Neural progenitor cell (in vitro differentiated cells): Measurements from ENCODE around the gene PPFIA2. TPM values are rescaled to one million over a fixed set of nuclear protein-coding genes. Genes with fewer than 3 reads are reported as not detected.
"Not testable (repeated sequence)": the region's sequence is repeated elsewhere in the genome, so short reads cannot be mapped to it uniquely, and the experiment has no call there.

Source experiments
- DNase-seq: peaks from one replicate; pipeline ENCODE4 v3.0.0-alpha.2; 2016; ENCODE audit warnings: low spot score
- H2AFZ ChIP-seq: fragments of 200-600 bp; sonication (generic); replicated peaks from 2 replicates; pipeline ENCODE4 v1.6.1; 2016; ENCODE audit warnings: antibody characterized with exemption
- H3F3A ChIP-seq: fragments of 200-600 bp; sonication (generic); 2 replicates; pipeline ENCODE4 v1.6.1; 2016; ENCODE audit warnings: antibody characterized with exemption, low read depth
- H3K27ac ChIP-seq: fragments of 200-600 bp; sonication (generic); 2 replicates; pipeline ENCODE4 v1.5.1; 2016; ENCODE audit warnings: mild to moderate bottlenecking
- H3K27me3 ChIP-seq: fragments of 200-600 bp; sonication (generic); 2 replicates; pipeline ENCODE4 v1.6.1; 2016; ENCODE audit warnings: mild to moderate bottlenecking, moderate library complexity
- H3K36me3 ChIP-seq: fragments of 200-600 bp; sonication (generic); 2 replicates; pipeline ENCODE4 v1.5.1; 2016
- H3K4me1 ChIP-seq: fragments of 200-600 bp; sonication (generic); 2 replicates; pipeline ENCODE4 v1.6.1; 2016; ENCODE audit warnings: mixed run types
- H3K4me2 ChIP-seq: fragments of 200-600 bp; sonication (generic); 2 replicates; pipeline ENCODE4 v1.6.1; 2016
- H3K4me3 ChIP-seq: fragments of 200-600 bp; sonication (generic); 2 replicates; pipeline ENCODE4 v1.5.1; 2016
- H3K79me2 ChIP-seq: fragments of 200-600 bp; sonication (generic); 2 replicates; pipeline ENCODE4 v1.6.1; 2016; ENCODE audit warnings: low read depth
- H3K9ac ChIP-seq: fragments of 200-600 bp; sonication (generic); 2 replicates; pipeline ENCODE4 v1.6.1; 2016
- H3K9me3 ChIP-seq: fragments of 200-600 bp; sonication (generic); 2 replicates; pipeline ENCODE4 v1.5.1; 2016; ENCODE audit warnings: low read depth
- H4K20me1 ChIP-seq: fragments of 200-600 bp; sonication (generic); 2 replicates; pipeline ENCODE4 v1.6.1; 2016; ENCODE audit warnings: low read depth
- H3K27ac Mint-ChIP-seq: 3 replicates; pipeline ENCODE4 v1.8.0; 2021; ENCODE audit warnings: mixed read lengths
- H3K27me3 Mint-ChIP-seq: 2 replicates; pipeline ENCODE4 v1.8.0; 2022; ENCODE audit warnings: low read depth, mild to moderate bottlenecking, inconsistent platforms, moderate library complexity, mixed read lengths; ENCODE audit not compliant: insufficient read depth
- H3K36me3 Mint-ChIP-seq: 3 replicates; pipeline ENCODE4 v1.8.0; 2021; ENCODE audit warnings: mixed read lengths
- H3K4me1 Mint-ChIP-seq: 3 replicates; pipeline ENCODE4 v1.8.0; 2021; ENCODE audit warnings: mixed read lengths
- H3K4me3 Mint-ChIP-seq: 3 replicates; pipeline ENCODE4 v1.8.0; 2021; ENCODE audit warnings: mild to moderate bottlenecking, moderate library complexity, mixed read lengths
- H3K9me3 Mint-ChIP-seq: 3 replicates; pipeline ENCODE4 v1.8.0; 2020; ENCODE audit warnings: mixed read lengths
- EZH2 ChIP-seq: fragments of 200-600 bp; sonication (generic); IDR thresholded peaks from 2 replicates; pipeline ENCODE4 v1.6.1; 2017; ENCODE audit warnings: antibody characterized with exemption, mild to moderate bottlenecking, moderate library complexity
- EZH2phosphoT487 ChIP-seq: fragments of 200-600 bp; sonication (generic); IDR thresholded peaks from 2 replicates; pipeline ENCODE4 v1.6.1; 2017; ENCODE audit warnings: antibody characterized with exemption
- total RNA-seq: library from RNA; depleted of rRNA; stranded (reverse); fragments of >200 nt; gene quantifications from 2 replicates; pipeline ENCODE4 v1.2.3, GENCODE V29; 2015; ENCODE audit warnings: low replicate concordance
- TF ChIP-seq, protein P1 (sequence below): fragments of 200-600 bp; sonication (generic); IDR thresholded peaks from 2 replicates; pipeline ENCODE4 v1.5.1; 2017; ENCODE audit warnings: antibody characterized with exemption, mild to moderate bottlenecking

The PPFIA2 gene
- total RNA-seq, 1 donor from 2014 or later = 1.4 TPM

DNA sequence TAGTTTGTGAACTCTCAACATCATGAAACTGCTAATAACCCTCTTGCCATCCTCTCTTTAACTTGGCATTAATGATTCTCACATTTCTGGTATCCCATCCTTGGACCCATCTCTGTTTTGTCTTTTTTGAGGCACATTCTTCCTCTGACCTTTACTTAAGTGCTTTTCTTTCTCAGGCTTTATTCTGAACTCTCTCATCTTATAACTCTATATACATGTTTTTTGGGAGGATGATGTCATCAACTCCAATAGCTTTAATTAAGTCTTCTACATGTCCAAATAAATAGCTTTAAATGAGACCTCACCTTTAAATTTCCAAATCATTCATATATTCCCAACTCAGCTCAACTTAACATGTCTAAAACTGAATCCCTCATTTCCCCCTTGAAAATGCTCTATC is 88.4 kb downstream of the PPFIA2 start:
- DNase-seq = no peak
- H3K36me3 ChIP-seq = no peaks in the 10 kb centered on the region
- H3K4me3 Mint-ChIP-seq = no peak overlapping the region
- no peaks in the 10 kb centered on the region for H3K9me3 ChIP-seq
- H3F3A ChIP-seq = no peaks in the 10 kb centered on the region
- H3K9me3 Mint-ChIP-seq = no peaks in the 10 kb centered on the region
- no peaks in the 10 kb centered on the region for H3K79me2 ChIP-seq
- H4K20me1 ChIP-seq = no peaks in the 10 kb centered on the region
- no peaks in the 10 kb centered on the region for H3K36me3 Mint-ChIP-seq
- H3K27ac Mint-ChIP-seq = no peak overlapping the region
- H2AFZ ChIP-seq = no peak overlapping the region
- H3K27me3 ChIP-seq = no peaks in the 10 kb centered on the region
- no peaks in the 10 kb centered on the region for H3K4me1 ChIP-seq
- H3K4me1 Mint-ChIP-seq = no peaks in the 10 kb centered on the region
- TF ChIP-seq EZH2phosphoT487 (no peak), EZH2 (no peak)
- TF ChIP-seq, protein P1, sequence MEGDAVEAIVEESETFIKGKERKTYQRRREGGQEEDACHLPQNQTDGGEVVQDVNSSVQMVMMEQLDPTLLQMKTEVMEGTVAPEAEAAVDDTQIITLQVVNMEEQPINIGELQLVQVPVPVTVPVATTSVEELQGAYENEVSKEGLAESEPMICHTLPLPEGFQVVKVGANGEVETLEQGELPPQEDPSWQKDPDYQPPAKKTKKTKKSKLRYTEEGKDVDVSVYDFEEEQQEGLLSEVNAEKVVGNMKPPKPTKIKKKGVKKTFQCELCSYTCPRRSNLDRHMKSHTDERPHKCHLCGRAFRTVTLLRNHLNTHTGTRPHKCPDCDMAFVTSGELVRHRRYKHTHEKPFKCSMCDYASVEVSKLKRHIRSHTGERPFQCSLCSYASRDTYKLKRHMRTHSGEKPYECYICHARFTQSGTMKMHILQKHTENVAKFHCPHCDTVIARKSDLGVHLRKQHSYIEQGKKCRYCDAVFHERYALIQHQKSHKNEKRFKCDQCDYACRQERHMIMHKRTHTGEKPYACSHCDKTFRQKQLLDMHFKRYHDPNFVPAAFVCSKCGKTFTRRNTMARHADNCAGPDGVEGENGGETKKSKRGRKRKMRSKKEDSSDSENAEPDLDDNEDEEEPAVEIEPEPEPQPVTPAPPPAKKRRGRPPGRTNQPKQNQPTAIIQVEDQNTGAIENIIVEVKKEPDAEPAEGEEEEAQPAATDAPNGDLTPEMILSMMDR = no peak
- H3K27me3 Mint-ChIP-seq = no peaks in the 10 kb centered on the region
- H3K27ac ChIP-seq = no peak overlapping the region
- H3K4me3 ChIP-seq = no peak overlapping the region
- H3K9ac ChIP-seq = no peak overlapping the region
- H3K4me2 ChIP-seq = no peak overlapping the region

DNA sequence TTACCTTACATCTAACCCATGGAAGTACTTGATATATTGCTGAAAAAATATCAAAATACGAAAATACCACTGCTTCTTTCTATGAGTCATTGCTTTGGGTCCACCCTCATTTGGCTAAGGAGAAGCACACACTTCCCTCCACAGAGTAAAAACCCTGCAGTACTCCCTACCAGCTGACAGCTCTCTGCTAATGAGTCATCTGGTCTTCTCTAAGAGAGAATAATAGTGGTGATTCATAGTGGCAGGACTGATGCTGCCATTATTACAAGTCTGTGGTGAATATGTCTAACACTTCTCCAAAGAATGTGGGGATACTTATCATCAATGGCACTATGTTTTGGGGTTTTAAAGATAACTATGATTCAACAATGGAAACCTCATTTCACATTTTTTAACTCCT is 90.7 kb downstream of the PPFIA2 start:
- TF ChIP-seq, protein P1 = no peak
- TF ChIP-seq EZH2phosphoT487 = no peak
- no peak for TF ChIP-seq EZH2
- Mint-ChIP-seq H3K4me3 (no peak overlapping the region), H3K27me3 (no peaks in the 10 kb centered on the region), H3K27ac (no peak overlapping the region), H3K36me3 (no peaks in the 10 kb centered on the region), H3K9me3 (no peaks in the 10 kb centered on the region), H3K4me1 (no peaks in the 10 kb centered on the region)
- Histone ChIP-seq H3K36me3 (no peaks in the 10 kb centered on the region), H3K4me3 (no peak overlapping the region), H3K9ac (no peak overlapping the region), H3K4me1 (no peaks in the 10 kb centered on the region), H2AFZ (no peak overlapping the region), H4K20me1 (no peaks in the 10 kb centered on the region), H3K9me3 (no peaks in the 10 kb centered on the region), H3K79me2 (no peaks in the 10 kb centered on the region), H3K27me3 (no peaks in the 10 kb centered on the region), H3K27ac (no peak overlapping the region), H3F3A (no peaks in the 10 kb centered on the region), H3K4me2 (no peak overlapping the region)
- DNase-seq = no peak

DNA sequence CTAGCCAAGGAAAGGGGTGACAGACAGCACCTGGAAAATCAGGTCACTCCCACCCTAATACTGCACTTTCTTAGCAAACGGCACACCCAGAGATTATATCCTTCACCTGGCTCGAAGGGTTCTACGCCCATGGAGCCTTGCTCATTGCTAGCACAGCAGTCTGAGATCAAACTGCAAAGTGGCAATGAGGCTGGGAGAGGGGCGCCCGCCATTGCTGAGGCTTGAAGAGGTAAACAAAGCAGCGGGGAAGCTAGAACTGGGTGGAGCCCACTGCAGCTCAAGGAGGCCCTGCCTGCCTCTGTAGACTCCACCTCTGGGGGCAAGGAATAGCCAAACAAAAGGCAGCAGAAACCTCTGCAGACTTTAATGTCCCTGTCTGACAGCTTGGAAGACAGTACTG is 99.8 kb downstream of the PPFIA2 start:
- not testable (repeated sequence) for H3K9me3 Mint-ChIP-seq, H3K27me3 Mint-ChIP-seq, H3K9me3 ChIP-seq, H3K27ac ChIP-seq, H3K4me3 ChIP-seq, H3K27me3 ChIP-seq, H2AFZ ChIP-seq, H3K4me2 ChIP-seq, H3F3A ChIP-seq, H3K4me1 Mint-ChIP-seq, H3K9ac ChIP-seq, H3K4me3 Mint-ChIP-seq, DNase-seq, H4K20me1 ChIP-seq, H3K36me3 Mint-ChIP-seq, H3K79me2 ChIP-seq, H3K27ac Mint-ChIP-seq, H3K4me1 ChIP-seq, H3K36me3 ChIP-seq

DNA sequence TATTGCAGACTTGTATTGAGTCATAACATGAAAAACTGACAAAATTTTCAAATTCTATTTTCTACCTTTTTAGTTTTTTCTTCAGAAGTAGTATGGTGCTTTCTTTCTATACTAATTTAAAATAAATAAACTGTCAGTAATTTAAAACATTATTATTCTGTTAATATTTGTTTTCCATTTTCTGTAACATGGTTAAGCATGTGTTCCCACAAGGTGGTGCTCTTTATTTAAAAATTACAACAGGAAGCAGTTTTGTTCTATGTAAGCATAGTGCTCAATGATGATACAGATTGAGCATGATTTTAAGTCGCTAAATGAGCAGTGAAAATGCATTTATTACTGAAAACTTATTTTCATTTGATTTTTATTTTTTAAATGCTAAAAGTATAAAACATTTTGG is 114.6 kb downstream of the PPFIA2 start:
- Mint-ChIP-seq H3K36me3 (no peaks in the 10 kb centered on the region), H3K9me3 (no peaks in the 10 kb centered on the region), H3K4me3 (no peak overlapping the region), H3K27ac (no peak overlapping the region), H3K27me3 (no peaks in the 10 kb centered on the region), H3K4me1 (no peaks in the 10 kb centered on the region)
- TF ChIP-seq EZH2phosphoT487 = no peak
- TF ChIP-seq, protein P1 = peak; percentile 74
- Histone ChIP-seq H3K4me1 (no peaks in the 10 kb centered on the region), H3K4me2 (no peak overlapping the region), H3K9me3 (no peaks in the 10 kb centered on the region), H3K79me2 (no peaks in the 10 kb centered on the region), H3F3A (no peaks in the 10 kb centered on the region), H3K9ac (no peak overlapping the region), H3K4me3 (no peak overlapping the region), H2AFZ (no peak overlapping the region), H4K20me1 (no peaks in the 10 kb centered on the region), H3K36me3 (no peaks in the 10 kb centered on the region), H3K27ac (no peak overlapping the region), H3K27me3 (no peaks in the 10 kb centered on the region)
- DNase-seq = peak; percentile 47
